ENCODE measurements around the gene PTGER4.
A peak's percentile ranks its signal among the peaks of the same experiment; 100 is the strongest.

Gene PTGER4

GRCh38 chr5:40672425-40672824 lies 7.3 kb upstream of the PTGER4 start:
- no peak for DNase-seq

DNA sequence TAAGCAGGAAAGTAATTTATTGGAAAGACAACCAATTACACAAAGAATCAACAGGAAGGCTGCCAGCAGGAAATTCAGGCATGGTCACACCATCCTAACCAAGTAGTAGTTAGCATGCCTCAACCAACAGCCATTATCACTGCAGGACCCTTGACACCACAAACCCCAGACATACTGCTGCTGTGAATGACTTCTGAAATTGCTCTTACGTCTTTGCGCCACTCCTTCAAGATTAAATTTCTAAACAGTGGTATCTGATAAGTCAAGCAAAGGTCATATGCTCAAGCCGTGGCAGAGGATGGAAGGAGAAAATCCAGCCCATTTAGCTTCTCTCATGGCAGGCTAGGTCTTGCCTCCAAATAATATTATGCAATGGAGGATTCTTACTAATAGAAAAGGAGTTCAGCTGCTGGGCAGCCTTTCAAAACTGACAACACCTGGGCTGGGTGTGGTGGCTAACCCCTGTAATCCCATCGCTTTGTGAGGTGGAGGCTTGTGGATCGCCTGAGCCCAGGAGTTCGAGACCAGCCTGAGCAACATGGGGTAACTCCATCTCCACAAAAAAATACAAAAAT lies 5.0 kb upstream of the PTGER4 start:
- DNase-seq, result no peak

GRCh38 chr5:40675396-40676133 lies 4.2 kb upstream of the PTGER4 start:
- DNase-seq, result no peak

DNA sequence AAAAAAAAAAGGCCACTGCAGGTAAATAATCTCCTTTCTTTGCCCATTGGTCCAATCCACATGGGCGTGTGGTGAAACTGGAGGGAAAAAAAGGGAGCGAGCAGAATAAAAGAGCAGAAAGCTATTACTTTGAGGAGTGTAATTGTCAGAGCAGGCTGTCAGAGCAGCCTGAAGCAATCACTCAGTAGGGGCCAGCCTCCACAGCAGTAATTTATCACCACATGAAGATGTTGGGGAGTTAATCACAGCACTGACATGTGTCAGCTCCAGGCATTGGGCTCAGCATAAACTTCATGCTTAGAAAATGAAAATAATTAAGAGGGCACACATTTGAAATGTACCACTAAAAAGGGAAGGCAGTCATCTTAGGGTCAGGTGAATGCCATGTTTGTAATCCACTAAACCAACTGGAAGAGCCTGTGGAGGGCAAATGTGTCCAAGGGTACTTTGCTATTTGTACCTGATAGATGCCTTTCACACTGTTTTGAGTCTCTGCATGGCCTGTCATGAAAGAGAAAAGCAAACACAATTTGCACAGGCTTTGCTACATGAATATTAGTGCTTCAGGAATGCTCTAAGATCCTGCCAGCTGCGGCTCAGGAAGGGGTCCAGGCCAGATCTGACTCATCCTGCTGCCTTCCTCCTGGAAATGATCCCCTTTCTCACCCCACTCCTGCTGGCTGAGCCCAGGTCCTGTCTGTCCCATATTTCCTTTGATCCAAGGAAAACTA lies 2.9 kb upstream of the PTGER4 start:
- no peak for DNase-seq

- DNase-seq, result no peak
Measured at GRCh38 chr5:40677456-40677855, 2.3 kb upstream of the PTGER4 start.

GRCh38 chr5:40678026-40678425 lies 1.7 kb upstream of the PTGER4 start:
- peak; percentile 49 for DNase-seq

DNA sequence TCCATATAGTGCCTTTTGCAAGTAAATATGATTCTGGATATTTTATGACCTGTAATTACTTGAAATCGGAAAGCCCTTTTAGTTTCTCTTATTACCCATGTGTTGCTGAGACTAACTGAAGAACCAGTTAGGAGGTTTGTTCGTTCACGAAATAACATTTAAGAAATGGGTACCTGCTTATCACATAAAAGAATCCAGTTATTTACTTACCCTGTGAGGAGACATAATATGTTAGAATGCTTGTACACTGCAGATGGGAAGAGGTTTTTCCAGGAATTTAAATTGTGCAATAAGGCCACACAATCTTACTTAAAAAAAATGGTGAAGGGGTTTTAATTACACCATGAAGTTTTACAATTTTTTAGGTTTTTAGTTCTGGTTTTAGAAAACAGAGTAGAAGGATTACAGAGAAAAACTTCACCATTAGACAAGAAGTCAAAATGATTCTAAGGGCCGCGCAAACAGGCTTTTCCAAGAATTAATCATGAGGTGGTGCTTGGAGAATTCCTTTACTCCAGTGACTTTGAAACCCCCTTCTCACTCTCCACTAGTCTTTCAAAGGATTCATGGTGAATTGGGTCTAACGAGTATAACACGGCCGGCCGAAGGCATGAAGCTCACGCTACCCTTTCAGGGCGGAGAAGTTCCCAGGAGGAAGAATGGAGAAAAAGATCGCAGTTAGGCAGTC lies 1.1 kb upstream of the PTGER4 start:
- no peak for DNase-seq

- DNase-seq, result peak; percentile 96
Measured at GRCh38 chr5:40679148-40679912, 385 bp upstream of the PTGER4 start.

DNA sequence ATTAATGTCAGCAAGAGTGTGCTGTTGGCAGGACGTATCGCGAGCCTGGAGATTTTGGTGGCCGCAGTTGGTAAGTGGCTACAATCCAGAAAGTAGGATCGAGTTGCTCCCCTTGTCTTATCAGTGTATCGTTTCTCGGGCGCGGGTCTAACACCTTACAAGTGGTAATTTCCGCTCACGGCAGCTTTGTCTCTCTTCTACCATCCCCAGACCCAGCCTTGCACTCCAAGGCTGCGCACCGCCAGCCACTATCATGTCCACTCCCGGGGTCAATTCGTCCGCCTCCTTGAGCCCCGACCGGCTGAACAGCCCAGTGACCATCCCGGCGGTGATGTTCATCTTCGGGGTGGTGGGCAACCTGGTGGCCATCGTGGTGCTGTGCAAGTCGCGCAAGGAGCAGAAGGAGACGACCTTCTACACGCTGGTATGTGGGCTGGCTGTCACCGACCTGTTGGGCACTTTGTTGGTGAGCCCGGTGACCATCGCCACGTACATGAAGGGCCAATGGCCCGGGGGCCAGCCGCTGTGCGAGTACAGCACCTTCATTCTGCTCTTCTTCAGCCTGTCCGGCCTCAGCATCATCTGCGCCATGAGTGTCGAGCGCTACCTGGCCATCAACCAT lies 1.1 kb downstream of the PTGER4 start:
- no peak for DNase-seq

DNA sequence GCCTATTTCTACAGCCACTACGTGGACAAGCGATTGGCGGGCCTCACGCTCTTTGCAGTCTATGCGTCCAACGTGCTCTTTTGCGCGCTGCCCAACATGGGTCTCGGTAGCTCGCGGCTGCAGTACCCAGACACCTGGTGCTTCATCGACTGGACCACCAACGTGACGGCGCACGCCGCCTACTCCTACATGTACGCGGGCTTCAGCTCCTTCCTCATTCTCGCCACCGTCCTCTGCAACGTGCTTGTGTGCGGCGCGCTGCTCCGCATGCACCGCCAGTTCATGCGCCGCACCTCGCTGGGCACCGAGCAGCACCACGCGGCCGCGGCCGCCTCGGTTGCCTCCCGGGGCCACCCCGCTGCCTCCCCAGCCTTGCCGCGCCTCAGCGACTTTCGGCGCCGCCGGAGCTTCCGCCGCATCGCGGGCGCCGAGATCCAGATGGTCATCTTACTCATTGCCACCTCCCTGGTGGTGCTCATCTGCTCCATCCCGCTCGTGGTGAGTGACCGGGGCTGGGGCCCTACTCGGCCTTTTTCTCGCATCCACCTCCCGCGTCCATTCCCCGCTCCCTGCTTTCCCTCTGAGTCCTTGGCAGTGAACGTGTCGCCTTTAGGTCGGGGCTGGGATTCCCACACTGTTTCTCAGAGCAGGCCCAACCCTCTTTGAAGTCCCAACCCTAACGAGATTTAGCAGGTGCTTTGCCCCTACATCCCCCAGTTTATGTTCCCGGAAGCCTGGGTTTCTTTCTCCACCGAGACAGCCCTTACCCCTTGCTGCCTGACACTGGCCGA lies 1.8 kb downstream of the PTGER4 start:
- DNase-seq, result no peak

GRCh38 chr5:40682154-40683017 lies 2.7 kb downstream of the PTGER4 start:
- no peak for DNase-seq

- no peak for DNase-seq
Measured at GRCh38 chr5:40683305-40683704, 3.6 kb downstream of the PTGER4 start.

- no peak for DNase-seq
Measured at GRCh38 chr5:40685193-40685592, 5.5 kb downstream of the PTGER4 start.

DNA sequence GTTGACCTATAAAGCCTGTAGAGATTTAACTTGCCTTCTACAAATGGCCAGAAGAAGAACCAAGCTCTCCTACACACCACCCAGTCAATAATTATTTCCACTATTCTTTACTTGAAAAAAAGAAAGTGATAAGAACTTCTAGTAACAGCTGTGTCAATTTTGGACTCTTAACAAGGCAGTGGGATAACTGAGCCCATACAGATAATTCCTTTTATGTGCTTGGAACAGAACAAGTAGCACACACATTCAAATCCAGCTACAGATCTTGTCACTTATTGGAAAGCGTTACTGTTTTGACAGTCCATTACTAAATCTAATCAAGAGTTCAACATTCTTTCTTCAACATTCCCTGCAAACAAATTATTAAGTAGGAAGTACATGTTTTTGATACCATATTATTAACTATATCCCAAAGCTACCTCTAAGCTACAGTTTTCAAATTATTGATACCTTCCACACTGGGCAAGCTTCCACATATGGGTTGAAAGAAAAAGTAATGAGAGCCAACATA lies 6.3 kb downstream of the PTGER4 start:
- no peak for DNase-seq

- no peak for DNase-seq
Measured at GRCh38 chr5:40687321-40687720, 7.6 kb downstream of the PTGER4 start.

DNA sequence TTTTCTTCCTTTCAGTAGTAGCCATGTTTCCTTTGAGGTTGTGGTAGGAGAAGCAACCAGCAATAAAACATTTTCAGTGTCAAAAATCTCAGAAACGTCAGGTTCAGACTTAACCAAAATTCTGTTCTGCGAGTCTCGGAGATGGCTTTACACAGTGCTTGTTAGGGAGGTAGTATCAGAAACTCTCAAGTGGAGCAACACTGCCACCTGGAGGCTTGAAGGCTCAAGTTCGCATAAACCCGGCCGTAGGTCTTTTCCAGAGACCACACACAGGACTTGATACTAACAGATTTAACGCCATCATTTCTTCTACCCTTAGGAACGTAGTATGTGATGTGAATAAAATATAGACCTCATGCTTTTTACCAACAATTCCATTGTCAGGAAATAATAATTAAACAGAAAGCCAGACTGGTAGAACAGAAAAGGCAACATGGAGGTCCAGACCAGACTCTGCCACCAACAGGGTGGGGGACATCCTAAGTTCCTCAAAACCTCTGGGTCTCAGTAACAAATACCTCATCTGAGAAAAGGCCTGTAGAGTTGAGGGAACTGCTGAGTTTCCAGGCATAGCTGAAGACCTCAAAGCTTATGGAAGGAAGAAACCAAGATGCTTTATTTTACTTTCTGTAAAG lies 8.5 kb downstream of the PTGER4 start:
- DNase-seq, result peak; percentile 79

DNA sequence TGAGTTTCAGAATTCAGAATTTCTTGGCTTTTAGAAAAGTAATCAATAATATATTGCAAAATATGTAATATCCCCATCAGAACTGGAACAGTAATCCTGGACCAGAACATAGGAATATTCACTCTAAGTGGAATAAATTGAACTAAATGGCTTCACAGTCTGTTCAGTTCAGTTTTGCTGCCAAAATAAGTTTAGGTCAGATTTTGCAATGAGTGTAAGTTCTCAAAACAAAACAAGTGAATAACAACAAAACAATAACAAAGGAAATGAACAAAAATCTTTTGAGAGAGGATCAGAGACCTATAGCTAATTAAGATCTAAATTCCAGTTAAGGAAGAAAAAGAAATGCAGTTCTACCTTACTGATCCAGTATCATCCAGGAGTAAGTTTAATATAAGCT lies 9.3 kb downstream of the PTGER4 start:
- no peak for DNase-seq

DNA sequence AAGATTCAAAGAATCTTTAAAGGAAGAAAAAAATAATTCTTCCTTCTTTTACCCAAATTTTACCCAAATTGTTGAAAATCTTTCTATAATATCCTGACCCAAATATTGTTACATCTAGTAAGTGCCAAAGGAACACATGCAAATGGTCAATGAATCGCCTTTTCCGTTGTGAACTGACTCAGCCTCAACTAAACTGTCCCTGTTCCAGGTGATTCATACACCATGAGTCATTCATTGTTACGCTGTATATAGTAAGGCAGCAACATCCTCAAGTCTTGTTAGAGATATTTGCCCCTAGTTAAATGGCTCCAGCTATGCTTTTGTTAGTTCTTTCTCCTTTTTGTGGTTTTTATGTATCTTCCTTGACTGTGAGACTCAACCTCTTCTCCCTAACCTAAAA lies 9.7 kb downstream of the PTGER4 start:
- peak; percentile 88 for DNase-seq

- no peak for DNase-seq
Measured at GRCh38 chr5:40690267-40690666, 10.6 kb downstream of the PTGER4 start.

GRCh38 chr5:40691894-40692293 lies 12.2 kb downstream of the PTGER4 start:
- no peak for DNase-seq
